HEK293 (cell line): Measurements from ENCODE around the gene CCDC57.

ENCODE experiments used
- CTCF ChIA-PET: fragments of 350-600 bp; formaldehyde crosslinking; extraction: SDS; loops from one replicate; lab custom pipeline; 2021; ENCODE audit warnings: antibody characterized with exemption; lab: Yijun Ruan, JAX
- POLR2A ChIA-PET: fragments of 300-600 bp; formaldehyde crosslinking; extraction: SDS; loops from one replicate; lab custom pipeline; 2020; ENCODE audit warnings: antibody characterized with exemption, inconsistent platforms; lab: Yijun Ruan, JAX
- H3K27ac ChIP-seq: fragments of 200-500 bp; sonication (Bioruptor generic); 2 replicates; pipeline ENCODE4 v1.5.1; 2014; ENCODE audit warnings: low read depth, low read length, control low read depth, inconsistent platforms; ENCODE audit errors: extremely low read depth
- H3K36me3 ChIP-seq, 2 experiments: fragments of 200-500 bp in 1 of 2; sonication (Bioruptor generic) in 1 of 2; 1 replicate in 1 of 2; 2 replicates in 1 of 2; pipeline ENCODE4 v1.5.1; 2014 to 2017; ENCODE audit warnings: inconsistent platforms in 2 of 2, low read length in 2 of 2; ENCODE audit not compliant: control insufficient read depth in 2 of 2, insufficient read depth in 1 of 2
- H3K4me1 ChIP-seq: fragments of 200-500 bp; sonication (Bioruptor generic); 2 replicates; pipeline ENCODE4 v1.5.1; 2014; ENCODE audit warnings: mild to moderate bottlenecking, low read length, inconsistent platforms; ENCODE audit not compliant: control insufficient read depth, insufficient read depth
- H3K4me3 ChIP-seq: 2 replicates; pipeline ENCODE4 v1.5.1; 2011; ENCODE audit warnings: low read depth, mild to moderate bottlenecking, control low read depth, low read length, moderate library complexity
- H3K9me3 ChIP-seq: fragments of 200-500 bp; sonication (Bioruptor generic); 2 replicates; pipeline ENCODE4 v1.5.1; 2014; ENCODE audit warnings: low read depth, low read length, inconsistent platforms; ENCODE audit not compliant: control insufficient read depth, insufficient read depth
- GLIS2 ChIP-seq: fragments of 450-650 bp; formaldehyde crosslinking; IDR thresholded peaks from 2 replicates; pipeline ENCODE4 v1.5.1; 2016; ENCODE audit warnings: missing biosample characterization, missing genetic modification characterization
- IKZF3 ChIP-seq: fragments of 450-650 bp; IDR thresholded peaks from 2 replicates; pipeline ENCODE4 v1.5.0; 2018; ENCODE audit warnings: missing biosample characterization, mild to moderate bottlenecking, missing genetic modification characterization, moderate library complexity
- MYNN ChIP-seq: fragments of 450-650 bp; formaldehyde crosslinking; IDR thresholded peaks from 2 replicates; pipeline ENCODE4 v1.5.1; 2016; ENCODE audit warnings: missing biosample characterization, missing genetic modification characterization, borderline replicate concordance
- ZNF112 ChIP-seq: fragments of 450-650 bp; formaldehyde crosslinking; IDR thresholded peaks from 2 replicates; pipeline ENCODE4 v1.5.0; 2017; ENCODE audit warnings: missing biosample characterization, missing genetic modification characterization
- ZNF354C ChIP-seq: fragments of 450-650 bp; formaldehyde crosslinking; IDR thresholded peaks from 2 replicates; pipeline ENCODE4 v1.5.1; 2016; ENCODE audit warnings: missing biosample characterization, missing genetic modification characterization, low read depth, borderline replicate concordance
- ZNF629 ChIP-seq: fragments of 450-650 bp; formaldehyde crosslinking; IDR thresholded peaks from 2 replicates; pipeline ENCODE4 v1.5.1; 2017; ENCODE audit warnings: missing biosample characterization, missing genetic modification characterization
- TF ChIP-seq, protein P1 (sequence below): fragments of 450-650 bp; formaldehyde crosslinking; IDR thresholded peaks from 2 replicates; pipeline ENCODE4; 2016; ENCODE audit warnings: missing biosample characterization, missing genetic modification characterization
- TF ChIP-seq, protein P2 (sequence below): fragments of 450-650 bp; formaldehyde crosslinking; IDR thresholded peaks from 2 replicates; pipeline ENCODE4 v1.5.1; 2016; ENCODE audit warnings: missing biosample characterization, missing genetic modification characterization
- TF ChIP-seq, protein P3 (sequence below): fragments of 450-650 bp; formaldehyde crosslinking; IDR thresholded peaks from 2 replicates; pipeline ENCODE4 v1.5.1; 2016; ENCODE audit warnings: missing biosample characterization, missing genetic modification characterization
- TF ChIP-seq, protein P4 (sequence below): fragments of 450-650 bp; formaldehyde crosslinking; IDR thresholded peaks from 2 replicates; pipeline ENCODE4 v1.5.1; 2016; ENCODE audit warnings: missing biosample characterization, missing genetic modification characterization
- TF ChIP-seq, protein P5 (sequence below): fragments of 450-650 bp; formaldehyde crosslinking; IDR thresholded peaks from 2 replicates; pipeline ENCODE4 v1.5.1; 2016; ENCODE audit warnings: missing biosample characterization, missing genetic modification characterization
- TF ChIP-seq, protein P6 (sequence below): fragments of 450-650 bp; formaldehyde crosslinking; IDR thresholded peaks from 2 replicates; pipeline ENCODE4 v1.5.1; 2016; ENCODE audit warnings: missing biosample characterization, missing genetic modification characterization

Gene CCDC57

DNA sequence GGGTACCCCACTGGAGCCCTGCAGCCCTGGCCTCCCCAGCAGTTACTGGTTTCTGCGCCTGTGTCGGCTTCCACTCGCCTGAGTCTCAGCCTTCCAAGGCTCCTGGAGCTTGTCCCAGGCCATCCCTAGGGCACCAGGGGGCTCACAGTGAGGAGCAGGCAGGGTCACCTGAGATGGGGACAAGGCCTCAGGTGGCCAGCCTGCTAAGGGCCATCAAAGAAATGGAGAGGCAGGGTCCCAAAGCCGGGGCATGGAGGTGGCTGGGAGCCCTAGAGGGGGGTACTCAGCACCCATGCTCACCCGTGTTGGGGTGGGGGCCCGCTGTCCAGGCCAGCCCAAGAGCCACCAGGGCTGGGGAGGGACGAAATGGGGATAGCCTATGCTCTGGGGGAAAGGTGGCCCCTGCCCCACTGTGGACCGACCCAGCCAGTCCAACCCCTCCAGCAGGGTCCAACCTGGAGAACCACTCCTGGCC, 115.9 kb downstream of the CCDC57 start:
- H3K36me3 ChIP-seq, result peaks cover 9 to 51% of the 10 kb centered on the region in 2 experiments; a peak in 2 of 3 replicates
- peak overlapping the region; percentile 99 for H3K27ac ChIP-seq
- CTCF ChIA-PET, result interaction anchor here (0.6 to 1.1 kb wide), 3 partner anchors 59 to 174 kb away, joined by 3 read pairs; partner anchors contain the start of gene DCXR
- TF ChIP-seq, protein P1, sequence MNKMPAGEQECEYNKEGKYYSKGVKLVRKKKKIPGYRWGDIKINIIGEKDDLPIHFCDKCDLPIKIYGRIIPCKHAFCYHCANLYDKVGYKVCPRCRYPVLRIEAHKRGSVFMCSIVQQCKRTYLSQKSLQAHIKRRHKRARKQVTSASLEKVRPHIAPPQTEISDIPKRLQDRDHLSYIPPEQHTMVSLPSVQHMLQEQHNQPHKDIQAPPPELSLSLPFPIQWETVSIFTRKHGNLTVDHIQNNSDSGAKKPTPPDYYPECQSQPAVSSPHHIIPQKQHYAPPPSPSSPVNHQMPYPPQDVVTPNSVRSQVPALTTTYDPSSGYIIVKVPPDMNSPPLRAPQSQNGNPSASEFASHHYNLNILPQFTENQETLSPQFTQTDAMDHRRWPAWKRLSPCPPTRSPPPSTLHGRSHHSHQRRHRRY (tag by site-specific recombination), result 0 out of 2 replicates have a peak, but pooled peaks have one; percentile 21
- TF ChIP-seq ZNF629 (tag by site-specific recombination), result 0 out of 2 replicates have a peak, but pooled peaks have one; percentile 20
- 0 out of 2 replicates have a peak, but pooled peaks have one; percentile 17 for TF ChIP-seq GLIS2
- TF ChIP-seq MYNN (tag by site-specific recombination), result 0 out of 2 replicates have a peak, but pooled peaks have one; percentile 1
- TF ChIP-seq, protein P2, sequence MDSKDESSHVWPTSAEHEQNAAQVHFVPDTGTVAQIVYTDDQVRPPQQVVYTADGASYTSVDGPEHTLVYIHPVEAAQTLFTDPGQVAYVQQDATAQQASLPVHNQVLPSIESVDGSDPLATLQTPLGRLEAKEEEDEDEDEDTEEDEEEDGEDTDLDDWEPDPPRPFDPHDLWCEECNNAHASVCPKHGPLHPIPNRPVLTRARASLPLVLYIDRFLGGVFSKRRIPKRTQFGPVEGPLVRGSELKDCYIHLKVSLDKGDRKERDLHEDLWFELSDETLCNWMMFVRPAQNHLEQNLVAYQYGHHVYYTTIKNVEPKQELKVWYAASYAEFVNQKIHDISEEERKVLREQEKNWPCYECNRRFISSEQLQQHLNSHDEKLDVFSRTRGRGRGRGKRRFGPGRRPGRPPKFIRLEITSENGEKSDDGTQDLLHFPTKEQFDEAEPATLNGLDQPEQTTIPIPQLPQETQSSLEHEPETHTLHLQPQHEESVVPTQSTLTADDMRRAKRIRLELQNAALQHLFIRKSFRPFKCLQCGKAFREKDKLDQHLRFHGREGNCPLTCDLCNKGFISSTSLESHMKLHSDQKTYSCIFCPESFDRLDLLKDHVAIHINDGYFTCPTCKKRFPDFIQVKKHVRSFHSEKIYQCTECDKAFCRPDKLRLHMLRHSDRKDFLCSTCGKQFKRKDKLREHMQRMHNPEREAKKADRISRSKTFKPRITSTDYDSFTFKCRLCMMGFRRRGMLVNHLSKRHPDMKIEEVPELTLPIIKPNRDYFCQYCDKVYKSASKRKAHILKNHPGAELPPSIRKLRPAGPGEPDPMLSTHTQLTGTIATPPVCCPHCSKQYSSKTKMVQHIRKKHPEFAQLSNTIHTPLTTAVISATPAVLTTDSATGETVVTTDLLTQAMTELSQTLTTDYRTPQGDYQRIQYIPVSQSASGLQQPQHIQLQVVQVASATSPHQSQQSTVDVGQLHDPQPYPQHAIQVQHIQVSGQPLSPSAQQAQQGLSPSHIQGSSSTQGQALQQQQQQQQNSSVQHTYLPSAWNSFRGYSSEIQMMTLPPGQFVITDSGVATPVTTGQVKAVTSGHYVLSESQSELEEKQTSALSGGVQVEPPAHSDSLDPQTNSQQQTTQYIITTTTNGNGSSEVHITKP (tag by site-specific recombination), result peak; percentile 94
- no peak for TF ChIP-seq ZNF112 (tag by site-specific recombination)
- TF ChIP-seq, protein P3, sequence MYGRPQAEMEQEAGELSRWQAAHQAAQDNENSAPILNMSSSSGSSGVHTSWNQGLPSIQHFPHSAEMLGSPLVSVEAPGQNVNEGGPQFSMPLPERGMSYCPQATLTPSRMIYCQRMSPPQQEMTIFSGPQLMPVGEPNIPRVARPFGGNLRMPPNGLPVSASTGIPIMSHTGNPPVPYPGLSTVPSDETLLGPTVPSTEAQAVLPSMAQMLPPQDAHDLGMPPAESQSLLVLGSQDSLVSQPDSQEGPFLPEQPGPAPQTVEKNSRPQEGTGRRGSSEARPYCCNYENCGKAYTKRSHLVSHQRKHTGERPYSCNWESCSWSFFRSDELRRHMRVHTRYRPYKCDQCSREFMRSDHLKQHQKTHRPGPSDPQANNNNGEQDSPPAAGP (tag by site-specific recombination), result no peak
- no peaks in the 10 kb centered on the region for H3K9me3 ChIP-seq
- POLR2A ChIA-PET, result interaction anchor here (0.6 to 3.9 kb wide), 7 partner anchors 10 to 66 kb away, joined by 3 to 18 read pairs (median 4); partner anchors contain the start of genes DCXR, GPS1, RAC3 and RFNG
- H3K4me3 ChIP-seq, result peak overlapping the region; percentile 84
- 0 out of 2 replicates have a peak, but pooled peaks cover 7% of the 10 kb centered on the region for H3K4me1 ChIP-seq

DNA sequence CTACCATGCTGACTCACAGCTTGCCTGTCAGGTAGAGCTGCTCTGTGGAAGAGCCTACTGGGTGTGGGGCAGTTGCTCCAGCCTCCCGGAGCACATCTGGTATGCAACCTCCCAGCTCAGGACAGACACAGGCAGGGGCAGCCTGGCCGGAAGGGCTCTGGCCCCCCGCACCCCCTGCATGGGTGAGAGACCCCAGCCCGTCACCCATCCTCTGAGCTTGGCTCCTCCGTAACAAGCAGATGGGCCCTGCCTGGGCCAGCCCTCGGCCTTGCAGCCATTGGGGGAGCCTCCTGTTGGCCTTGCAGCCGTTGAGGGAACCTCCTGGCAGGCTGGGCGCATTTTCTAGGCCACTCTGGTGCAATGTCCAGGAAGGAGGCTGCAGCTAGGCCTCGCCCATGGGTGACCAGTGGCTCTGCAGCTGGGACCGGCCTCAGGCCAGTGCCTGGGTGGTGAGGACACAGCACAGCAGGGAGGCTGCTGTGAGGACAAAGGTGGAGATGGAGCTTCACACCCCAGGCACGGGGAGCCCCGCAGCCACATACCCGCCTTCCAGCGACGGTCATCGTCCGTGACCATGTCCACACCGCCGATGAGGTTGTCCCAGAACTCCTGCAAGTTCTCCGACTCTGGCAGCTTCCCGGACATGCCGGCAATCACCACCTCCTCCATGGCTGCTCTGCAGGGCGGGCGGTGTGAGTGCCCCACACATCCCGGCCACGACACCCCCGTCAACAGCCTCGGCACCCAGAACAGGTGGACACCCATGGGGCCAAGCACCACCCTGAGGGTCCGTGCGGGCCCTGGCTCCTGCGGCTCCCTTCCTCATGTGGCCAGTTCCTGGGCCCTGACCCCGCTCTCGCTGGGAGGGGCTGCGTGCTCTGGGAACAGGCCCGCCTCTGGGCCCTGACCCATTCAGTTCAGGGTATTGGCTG, 116.6 kb downstream of the CCDC57 start:
- Histone ChIP-seq H3K27ac (peak overlapping the region; percentile 99), H3K4me1 (0 out of 2 replicates have a peak, but pooled peaks cover 7% of the 10 kb centered on the region), H3K9me3 (no peaks in the 10 kb centered on the region), H3K4me3 (peak overlapping the region; percentile 84), H3K36me3 (peaks cover 9 to 58% of the 10 kb centered on the region in 2 experiments; a peak in 2 of 3 replicates)
- ChIA-PET CTCF (interaction anchor here (0.6 to 1.1 kb wide), 7 partner anchors 27 to 232 kb away, joined by 3 to 4 read pairs (median 3); partner anchors contain the start of gene DCXR), POLR2A (interaction anchor here (0.6 to 3.9 kb wide), 13 partner anchors 9 to 372 kb away, joined by 3 to 18 read pairs (median 4); partner anchors contain the start of genes CENPX, DCXR, GPS1 and LRRC45)
- TF ChIP-seq, protein P4, sequence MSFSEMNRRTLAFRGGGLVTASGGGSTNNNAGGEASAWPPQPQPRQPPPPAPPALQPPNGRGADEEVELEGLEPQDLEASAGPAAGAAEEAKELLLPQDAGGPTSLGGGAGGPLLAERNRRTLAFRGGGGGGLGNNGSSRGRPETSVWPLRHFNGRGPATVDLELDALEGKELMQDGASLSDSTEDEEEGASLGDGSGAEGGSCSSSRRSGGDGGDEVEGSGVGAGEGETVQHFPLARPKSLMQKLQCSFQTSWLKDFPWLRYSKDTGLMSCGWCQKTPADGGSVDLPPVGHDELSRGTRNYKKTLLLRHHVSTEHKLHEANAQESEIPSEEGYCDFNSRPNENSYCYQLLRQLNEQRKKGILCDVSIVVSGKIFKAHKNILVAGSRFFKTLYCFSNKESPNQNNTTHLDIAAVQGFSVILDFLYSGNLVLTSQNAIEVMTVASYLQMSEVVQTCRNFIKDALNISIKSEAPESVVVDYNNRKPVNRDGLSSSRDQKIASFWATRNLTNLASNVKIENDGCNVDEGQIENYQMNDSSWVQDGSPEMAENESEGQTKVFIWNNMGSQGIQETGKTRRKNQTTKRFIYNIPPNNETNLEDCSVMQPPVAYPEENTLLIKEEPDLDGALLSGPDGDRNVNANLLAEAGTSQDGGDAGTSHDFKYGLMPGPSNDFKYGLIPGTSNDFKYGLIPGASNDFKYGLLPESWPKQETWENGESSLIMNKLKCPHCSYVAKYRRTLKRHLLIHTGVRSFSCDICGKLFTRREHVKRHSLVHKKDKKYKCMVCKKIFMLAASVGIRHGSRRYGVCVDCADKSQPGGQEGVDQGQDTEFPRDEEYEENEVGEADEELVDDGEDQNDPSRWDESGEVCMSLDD, result 0 out of 2 replicates have a peak, but pooled peaks have one; percentile 15
- TF ChIP-seq IKZF3 (tag by site-specific recombination) (0 out of 2 replicates have a peak, but pooled peaks have one; percentile 31), GLIS2 (peak; percentile 60), ZNF354C (tag by site-specific recombination) (no peak)
- TF ChIP-seq, protein P5, sequence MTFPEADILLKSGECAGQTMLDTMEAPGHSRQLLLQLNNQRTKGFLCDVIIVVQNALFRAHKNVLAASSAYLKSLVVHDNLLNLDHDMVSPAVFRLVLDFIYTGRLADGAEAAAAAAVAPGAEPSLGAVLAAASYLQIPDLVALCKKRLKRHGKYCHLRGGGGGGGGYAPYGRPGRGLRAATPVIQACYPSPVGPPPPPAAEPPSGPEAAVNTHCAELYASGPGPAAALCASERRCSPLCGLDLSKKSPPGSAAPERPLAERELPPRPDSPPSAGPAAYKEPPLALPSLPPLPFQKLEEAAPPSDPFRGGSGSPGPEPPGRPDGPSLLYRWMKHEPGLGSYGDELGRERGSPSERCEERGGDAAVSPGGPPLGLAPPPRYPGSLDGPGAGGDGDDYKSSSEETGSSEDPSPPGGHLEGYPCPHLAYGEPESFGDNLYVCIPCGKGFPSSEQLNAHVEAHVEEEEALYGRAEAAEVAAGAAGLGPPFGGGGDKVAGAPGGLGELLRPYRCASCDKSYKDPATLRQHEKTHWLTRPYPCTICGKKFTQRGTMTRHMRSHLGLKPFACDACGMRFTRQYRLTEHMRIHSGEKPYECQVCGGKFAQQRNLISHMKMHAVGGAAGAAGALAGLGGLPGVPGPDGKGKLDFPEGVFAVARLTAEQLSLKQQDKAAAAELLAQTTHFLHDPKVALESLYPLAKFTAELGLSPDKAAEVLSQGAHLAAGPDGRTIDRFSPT (tag by site-specific recombination), result peak; percentile 7
- TF ChIP-seq, protein P6, sequence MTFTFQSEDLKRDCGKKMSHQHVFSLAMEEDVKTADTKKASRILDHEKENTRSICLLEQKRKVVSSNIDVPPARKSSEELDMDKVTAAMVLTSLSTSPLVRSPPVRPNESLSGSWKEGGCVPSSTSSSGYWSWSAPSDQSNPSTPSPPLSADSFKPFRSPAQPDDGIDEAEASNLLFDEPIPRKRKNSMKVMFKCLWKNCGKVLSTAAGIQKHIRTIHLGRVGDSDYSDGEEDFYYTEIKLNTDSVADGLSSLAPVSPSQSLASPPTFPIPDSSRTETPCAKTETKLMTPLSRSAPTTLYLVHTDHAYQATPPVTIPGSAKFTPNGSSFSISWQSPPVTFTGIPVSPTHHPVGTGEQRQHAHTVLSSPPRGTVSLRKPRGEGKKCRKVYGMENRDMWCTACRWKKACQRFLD (tag by site-specific recombination), result no peak
- TF ChIP-seq, protein P2 (tag by site-specific recombination), result peak; percentile 45; the same call in 1 of the 2 replicates
